WTC11 (cell line): ENCODE measurements around the gene ANKIB1.

Experiments
- ATF3 ChIP-seq: sonication (generic); formaldehyde crosslinking; conservative IDR thresholded peaks from 2 replicates; pipeline ENCODE4 v1.8.1; 2022; ENCODE audit warnings: mild to moderate bottlenecking, missing genetic modification reagents
- CTCF ChIP-seq: fragments of 200-600 bp; IDR thresholded peaks from 2 replicates; pipeline ENCODE4 v1.8.0; 2022; ENCODE audit warnings: antibody characterized with exemption
- E2F4 ChIP-seq: sonication (generic); formaldehyde crosslinking; IDR thresholded peaks from 2 replicates; pipeline ENCODE4 v1.8.1; 2022; ENCODE audit warnings: low read depth, mild to moderate bottlenecking, moderate library complexity, missing genetic modification reagents, borderline replicate concordance
- ELF4 ChIP-seq: sonication (generic); formaldehyde crosslinking; IDR thresholded peaks from 2 replicates; pipeline ENCODE4 v1.8.1; 2022; ENCODE audit warnings: low read depth, mild to moderate bottlenecking, moderate library complexity, missing genetic modification reagents
- ESRRA ChIP-seq: sonication (generic); formaldehyde crosslinking; IDR thresholded peaks from 2 replicates; pipeline ENCODE4 v1.8.1; 2022; ENCODE audit warnings: mild to moderate bottlenecking, missing genetic modification reagents, borderline replicate concordance
- MAX ChIP-seq: sonication (generic); formaldehyde crosslinking; IDR thresholded peaks from 2 replicates; pipeline ENCODE4 v1.8.0; 2022; ENCODE audit warnings: mild to moderate bottlenecking, missing genetic modification reagents
- NFYB ChIP-seq: sonication (generic); formaldehyde crosslinking; conservative IDR thresholded peaks from 2 replicates; pipeline ENCODE4 v1.8.0; 2022; ENCODE audit warnings: low read depth, missing genetic modification reagents
- NR2C2 ChIP-seq: sonication (generic); formaldehyde crosslinking; IDR thresholded peaks from 2 replicates; pipeline ENCODE4 v1.8.0; 2022; ENCODE audit warnings: mild to moderate bottlenecking, missing genetic modification reagents
- PREB ChIP-seq: sonication (generic); formaldehyde crosslinking; IDR thresholded peaks from 2 replicates; pipeline ENCODE4 v1.8.1; 2022; ENCODE audit warnings: mild to moderate bottlenecking, missing genetic modification reagents, moderate library complexity, borderline replicate concordance
- TEAD1 ChIP-seq: sonication (generic); formaldehyde crosslinking; IDR thresholded peaks from 2 replicates; pipeline ENCODE4 v1.8.0; 2022; ENCODE audit warnings: mild to moderate bottlenecking, missing genetic modification reagents
- ZNF317 ChIP-seq: sonication (generic); formaldehyde crosslinking; IDR thresholded peaks from 2 replicates; pipeline ENCODE4 v1.8.1; 2023; ENCODE audit warnings: low read depth, mild to moderate bottlenecking, moderate library complexity, missing genetic modification reagents, borderline replicate concordance
- ZNF416 ChIP-seq: fragments of 250-450 bp; sonication (Bioruptor Pico); IDR thresholded peaks from 2 replicates; pipeline ENCODE4 v1.9.0; 2021; ENCODE audit warnings: mild to moderate bottlenecking, inconsistent platforms

GRCh38 chr7:92403760-92404074 lies 157.9 kb downstream of the ANKIB1 start:
- no peak for TF ChIP-seq CTCF
- no peak for TF ChIP-seq ZNF416 (CRISPR knock-in tag)
- TF ChIP-seq NR2C2 (CRISPR knock-in tag) = no peak
- TF ChIP-seq MAX = no peak
- no peak for TF ChIP-seq E2F4
- TF ChIP-seq ESRRA (CRISPR knock-in tag) = no peak
- TF ChIP-seq ZNF317 (CRISPR knock-in tag) = no peak
- TF ChIP-seq ATF3 (CRISPR knock-in tag) = no peak
- TF ChIP-seq ELF4 (CRISPR knock-in tag) = no peak
- no peak for TF ChIP-seq PREB (CRISPR knock-in tag)
- TF ChIP-seq TEAD1 (CRISPR knock-in tag) = no peak
- TF ChIP-seq NFYB (CRISPR knock-in tag) = no peak
